GM13976 (cell line): ENCODE measurements around the gene HSD17B8.

Source experiments
- DNase-seq: peaks from one replicate; pipeline ENCODE4 v3.0.0; 2012; ENCODE audit warnings: low spot score
- CTCF ChIP-seq: IDR thresholded peaks from 2 replicates; pipeline ENCODE4 v1.5.1; 2012; ENCODE audit warnings: borderline replicate concordance, mild to moderate bottlenecking; ENCODE audit not compliant: insufficient read depth; ENCODE audit errors: extremely low read depth, missing control alignments, control extremely low read depth
- in situ Hi-C: fragments of 300-500 bp; cut with MboI; formaldehyde crosslinking; loops from one replicate; pipeline ENCODE4 v1.12.0; 2022; ENCODE audit warnings: low sequenced_read_pairs, mixed read lengths, inconsistent platforms; ENCODE audit not compliant: unreplicated experiment

HSD17B8 gene

GRCh38 chr6:33171016-33171879 lies 33.2 kb upstream of the HSD17B8 start:
- no peak for TF ChIP-seq CTCF
- no peak for DNase-seq
- in situ Hi-C loops: no loop called here

GRCh38 chr6:33171880-33172687 lies 32.4 kb upstream of the HSD17B8 start:
- in situ Hi-C loops: no loop called here
- no peak for DNase-seq
- TF ChIP-seq CTCF: no peak

- TF ChIP-seq CTCF: peak; percentile 70
- DNase-seq: peak; percentile 82
- in situ Hi-C loops: no loop called here
These were observed 31.5 kb upstream of the HSD17B8 start for GRCh38 chr6:33172688-33173534.

GRCh38 chr6:33173535-33174180 lies 30.8 kb upstream of the HSD17B8 start:
- in situ Hi-C loops: no loop called here
- no peak for DNase-seq
- no peak for TF ChIP-seq CTCF

- DNase-seq: no peak
These were observed 29.7 kb upstream of the HSD17B8 start for GRCh38 chr6:33174784-33175183.

More at GRCh38 chr6:33174784-33175183, 29.7 kb upstream of the HSD17B8 start:
- in situ Hi-C loops: no loop called here
- TF ChIP-seq CTCF: no peak
